NCI-H1417 treated with DMSO at 0.1 percent for 48 hours (cell line): ENCODE results near the gene NKIRAS2.
A peak's percentile ranks its signal among the peaks of the same experiment; 100 is the strongest.

ENCODE experiments used
- DNase-seq: peaks from one replicate; lab custom pipeline; 2025; lab: John Stamatoyannopoulos, UW

Gene NKIRAS2

DNA sequence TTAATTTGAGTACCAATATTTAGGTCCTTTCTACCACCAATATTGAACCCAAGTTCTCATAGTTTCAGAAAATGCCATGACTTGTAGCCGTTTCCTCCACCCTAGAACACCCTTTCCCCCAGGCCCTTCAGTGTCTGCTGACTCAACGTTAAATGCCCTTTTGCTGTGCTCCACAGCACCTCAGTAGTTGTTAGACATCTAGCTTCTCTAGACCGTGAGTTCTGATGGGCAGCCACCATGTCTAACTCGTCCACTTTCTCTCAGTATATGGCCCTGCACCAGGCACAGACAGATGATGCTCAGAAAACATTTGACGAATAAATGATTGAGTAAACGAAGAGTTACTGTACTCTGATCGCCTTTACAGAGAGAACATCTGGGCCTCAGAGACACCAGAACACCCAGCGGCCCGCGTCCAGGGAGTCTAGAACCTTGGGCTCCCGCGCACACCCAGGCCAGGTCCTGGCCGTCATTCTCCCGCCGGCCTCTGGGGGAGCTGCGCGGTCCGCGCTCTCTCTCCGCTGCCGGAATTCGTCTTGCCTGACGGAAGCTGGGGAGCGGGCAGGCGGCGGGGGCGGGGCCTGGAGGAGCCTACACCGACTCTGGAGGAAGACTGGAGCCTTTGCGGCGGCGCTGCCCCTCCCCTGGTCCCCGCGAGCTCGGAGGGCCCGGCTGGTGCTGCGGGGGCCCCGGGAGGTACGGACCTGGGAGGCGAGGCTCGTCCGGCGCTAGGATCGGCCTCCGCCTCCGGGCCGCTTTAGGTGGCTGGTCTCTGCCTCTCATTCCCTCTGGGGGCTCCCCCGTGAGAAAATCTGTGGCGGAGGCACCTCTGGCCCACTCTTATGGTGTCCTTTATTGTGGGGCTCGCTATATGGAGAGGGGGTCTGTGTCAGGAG, at the start of gene NKIRAS2:
Gene NKIRAS2, plus strand, starts transcription at position 582 of the 896 bp plus-strand sequence. CDS start 1,488 bp downstream, outside the sequence.
- peak; percentile 44 for DNase-seq

DNA sequence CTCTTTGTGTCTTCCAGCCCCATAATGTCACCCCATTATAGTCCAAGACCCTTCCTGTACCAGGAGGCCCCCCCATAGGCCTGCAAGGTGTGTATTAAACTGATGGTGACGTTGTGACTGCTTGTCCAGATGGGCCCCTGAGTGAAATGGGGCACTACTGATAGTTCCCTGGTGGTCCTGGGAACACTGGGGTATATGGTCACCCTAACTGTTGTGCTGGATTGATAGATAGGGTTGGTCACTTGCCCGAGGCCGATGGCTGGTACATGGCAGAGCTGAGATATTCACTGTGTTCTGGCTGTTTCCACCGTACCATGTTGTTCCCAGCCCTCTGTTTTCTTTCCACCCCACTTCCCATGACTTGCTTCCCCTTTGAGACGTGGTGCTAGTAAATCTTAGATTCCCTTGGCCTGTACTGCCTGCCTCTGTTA, 49.0 kb upstream of the NKIRAS2 start:
- DNase-seq = no peak

DNA sequence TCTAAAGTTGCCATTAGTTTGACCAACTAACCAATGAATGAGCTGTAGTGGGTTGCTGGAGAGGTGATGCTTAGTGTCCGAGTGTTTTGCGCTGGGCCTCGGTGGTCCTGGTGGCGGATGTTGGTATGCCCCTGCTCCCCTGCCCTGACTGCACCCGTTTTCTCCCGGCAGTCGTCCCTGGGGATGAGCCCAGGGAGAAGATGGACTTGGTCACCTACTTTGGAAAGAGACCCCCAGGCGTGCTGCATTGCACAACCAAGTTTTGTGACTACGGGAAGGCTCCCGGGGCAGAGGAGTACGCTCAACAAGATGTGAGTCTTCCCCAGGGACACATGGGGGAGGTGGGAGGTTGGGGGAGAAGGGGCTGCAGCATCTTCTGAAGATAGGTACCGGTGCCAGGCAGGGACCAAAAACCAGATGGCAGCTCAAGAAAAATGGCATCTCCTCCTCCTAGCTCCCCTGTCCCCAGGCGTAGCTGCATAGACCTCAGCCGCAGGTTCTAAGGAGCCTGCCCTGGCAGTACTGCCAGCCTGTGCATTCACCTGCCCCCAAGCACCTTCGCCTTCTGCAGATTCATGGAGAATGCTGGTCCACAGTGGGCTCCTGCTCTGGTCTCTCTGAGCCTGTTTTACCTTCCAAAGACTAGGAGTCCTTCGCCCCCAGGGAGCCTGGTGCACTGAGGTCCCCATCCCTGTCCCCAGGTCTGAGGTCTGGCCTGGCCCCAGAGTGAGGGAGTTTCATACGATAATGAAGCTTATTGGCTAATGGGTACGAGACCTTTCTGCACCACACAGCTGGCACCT, 48.0 kb upstream of the NKIRAS2 start:
- no peak for DNase-seq

DNA sequence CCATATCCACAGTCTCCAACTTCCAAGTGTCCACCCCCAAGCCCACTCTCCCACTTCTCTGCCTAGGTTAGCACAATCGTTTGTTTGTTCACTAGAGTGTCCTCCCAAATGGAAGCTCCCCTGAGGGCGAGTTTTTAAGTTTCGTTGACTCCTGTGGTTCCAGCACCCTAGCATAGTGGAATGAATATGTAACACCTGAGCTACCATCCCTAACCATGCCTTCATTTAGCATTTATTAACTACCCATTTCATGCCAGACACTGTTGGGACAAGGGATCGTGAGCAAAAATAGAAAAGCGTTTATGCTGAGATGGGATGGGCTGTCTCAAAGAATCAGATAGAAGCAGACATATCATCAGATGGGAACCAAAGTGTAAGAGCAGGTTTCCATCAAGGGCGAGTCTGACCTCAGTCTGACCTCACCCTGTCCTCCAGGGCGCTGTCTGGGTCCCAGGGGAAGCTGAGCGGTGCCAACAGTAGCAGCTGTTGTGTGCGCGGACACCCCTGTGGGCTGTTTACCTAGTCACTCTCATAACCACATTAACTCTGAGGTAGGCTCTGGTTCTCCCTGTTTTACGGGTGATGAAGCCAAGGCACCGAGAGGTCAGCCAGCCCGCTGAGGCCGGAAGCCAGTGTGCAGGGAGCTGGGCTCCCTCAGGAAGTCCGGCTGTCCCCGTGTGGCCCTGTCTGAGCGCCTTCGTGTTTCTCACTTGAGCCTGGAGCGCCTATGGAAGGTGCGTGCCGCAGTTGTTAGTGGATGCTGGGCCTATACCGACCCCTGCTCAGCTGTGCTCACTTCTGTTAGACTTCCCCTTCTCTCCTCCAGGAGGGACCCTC, 47.1 kb upstream of the NKIRAS2 start:
- DNase-seq = no peak

DNA sequence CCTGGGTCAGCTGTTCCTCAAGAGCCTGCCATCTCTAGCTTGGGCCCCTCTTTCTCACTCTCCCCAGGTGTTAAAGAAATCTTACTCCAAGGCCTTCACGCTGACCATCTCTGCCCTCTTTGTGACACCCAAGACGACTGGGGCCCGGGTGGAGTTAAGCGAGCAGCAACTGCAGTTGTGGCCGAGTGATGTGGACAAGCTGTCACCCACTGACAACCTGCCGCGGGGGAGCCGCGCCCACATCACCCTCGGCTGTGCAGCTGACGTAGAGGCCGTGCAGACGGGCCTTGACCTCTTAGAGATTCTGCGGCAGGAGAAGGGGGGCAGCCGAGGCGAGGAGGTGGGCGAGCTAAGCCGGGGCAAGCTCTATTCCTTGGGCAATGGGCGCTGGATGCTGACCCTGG, 46.5 kb upstream of the NKIRAS2 start:
- no peak for DNase-seq

DNA sequence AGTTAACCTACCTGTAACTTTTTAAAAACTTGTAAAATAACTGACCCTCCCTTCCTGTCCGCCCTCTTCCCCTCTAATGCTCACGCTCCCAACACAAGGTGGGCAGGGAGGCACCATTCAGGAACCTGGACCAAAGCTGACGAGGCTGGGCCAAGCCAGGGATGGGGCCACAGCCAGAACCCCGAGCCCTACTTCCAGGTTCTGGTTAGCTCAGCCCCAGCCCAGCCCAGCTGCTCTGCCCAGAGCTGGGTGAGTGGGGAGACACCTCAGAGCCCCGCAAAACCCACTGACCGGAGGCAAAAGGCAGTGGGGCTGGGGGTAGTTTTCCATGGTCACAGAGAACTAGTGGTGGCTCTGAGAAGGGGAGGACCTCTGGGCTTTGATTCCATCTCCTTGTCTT, 45.9 kb upstream of the NKIRAS2 start:
- no peak for DNase-seq

DNA sequence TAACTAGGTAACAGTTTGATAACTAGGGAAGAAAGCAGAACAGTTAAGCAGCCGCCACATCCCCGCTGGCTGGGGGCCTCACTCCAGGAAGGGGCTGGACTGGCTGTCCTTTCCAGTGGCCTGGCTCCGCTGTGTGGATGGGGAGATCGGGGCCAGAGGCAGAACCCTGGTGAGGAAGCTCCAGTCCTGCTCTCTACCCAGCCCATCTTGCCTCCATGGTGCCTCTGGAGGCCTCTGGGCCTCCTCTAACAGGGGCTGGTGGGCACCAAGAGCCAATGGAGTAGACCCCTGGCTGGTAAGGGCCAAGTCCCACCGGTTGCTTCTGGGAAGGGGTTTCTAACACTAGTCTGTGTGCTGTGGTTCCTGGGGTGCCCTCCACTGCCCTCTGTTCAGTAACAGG, 45.2 kb upstream of the NKIRAS2 start:
- DNase-seq = no peak

DNA sequence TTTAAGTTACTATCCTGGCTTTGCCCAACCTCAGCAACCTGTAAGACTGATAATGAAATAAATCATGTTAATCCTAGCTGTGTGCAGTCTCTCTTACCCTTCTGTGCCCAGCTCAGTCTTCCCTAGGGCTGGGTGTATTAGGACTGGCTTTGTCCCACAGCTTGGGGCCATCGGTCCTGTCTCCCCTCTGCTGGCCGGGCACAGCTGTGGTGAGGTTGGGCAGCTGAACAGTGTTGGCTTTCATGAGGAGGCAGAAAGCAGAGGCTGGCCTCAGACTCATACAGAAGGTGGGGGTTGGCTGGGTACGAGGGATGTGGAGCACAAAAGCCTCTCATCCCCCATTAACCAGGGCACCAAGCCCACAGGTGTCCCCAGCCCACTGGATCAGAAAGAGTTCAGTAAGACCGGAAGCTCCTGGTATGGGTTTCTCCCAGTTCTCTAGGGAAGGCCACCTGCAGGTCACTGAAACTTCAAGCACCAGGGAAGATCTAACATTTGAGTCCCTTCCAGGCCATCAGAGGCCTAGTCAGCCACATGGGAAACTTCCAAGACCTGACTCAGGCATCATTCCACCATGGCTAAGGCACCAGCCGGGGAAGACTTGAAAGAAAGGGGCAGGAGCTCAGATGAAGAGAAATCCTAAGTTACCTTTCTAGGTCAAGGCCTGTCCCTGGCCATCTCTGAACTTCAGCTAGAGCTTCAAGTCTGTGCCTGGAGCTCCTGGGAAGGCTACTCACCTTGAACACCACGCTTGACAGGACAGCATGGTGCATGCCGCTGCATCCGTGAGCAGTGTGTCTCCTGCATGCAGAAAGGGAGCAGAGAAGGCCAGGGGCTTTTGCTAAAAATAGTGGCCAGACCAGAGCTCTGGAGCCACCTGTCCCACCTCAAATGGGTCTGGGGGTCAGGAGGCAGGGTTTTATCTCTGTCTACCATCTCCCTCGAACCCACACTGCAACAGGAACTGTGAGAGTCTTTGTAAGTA, 44.5 kb upstream of the NKIRAS2 start:
- no peak for DNase-seq

DNA sequence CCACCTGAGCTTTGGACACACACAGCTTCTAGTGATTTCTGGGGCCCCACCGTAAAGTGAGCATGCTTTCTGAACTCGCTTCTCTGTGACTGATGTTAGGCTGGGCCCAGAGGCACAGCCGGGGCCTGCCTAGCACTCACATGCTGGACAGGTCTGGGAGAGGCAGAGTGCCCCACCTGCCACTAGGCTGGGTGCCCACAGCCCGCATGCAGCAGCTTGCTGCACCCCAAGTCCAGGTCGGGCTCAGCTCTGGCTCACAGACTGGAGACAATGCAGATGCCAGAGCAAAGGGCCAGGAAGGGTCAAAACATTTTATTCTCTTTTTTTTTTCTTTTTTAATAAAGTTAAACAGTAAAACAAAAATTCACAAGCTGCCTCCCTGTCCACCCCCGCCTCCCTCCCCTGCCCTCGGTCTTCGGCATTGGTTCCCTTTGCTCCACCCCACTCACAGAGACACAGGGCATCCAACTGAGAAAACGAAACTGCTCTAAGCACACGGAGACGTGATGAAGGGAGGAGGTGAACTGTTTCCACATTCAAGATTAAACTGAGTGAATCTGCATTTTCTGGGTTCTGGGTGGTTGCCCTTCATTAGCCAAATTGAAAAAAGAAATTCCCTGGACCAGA, 43.6 kb upstream of the NKIRAS2 start:
- no peak for DNase-seq

DNA sequence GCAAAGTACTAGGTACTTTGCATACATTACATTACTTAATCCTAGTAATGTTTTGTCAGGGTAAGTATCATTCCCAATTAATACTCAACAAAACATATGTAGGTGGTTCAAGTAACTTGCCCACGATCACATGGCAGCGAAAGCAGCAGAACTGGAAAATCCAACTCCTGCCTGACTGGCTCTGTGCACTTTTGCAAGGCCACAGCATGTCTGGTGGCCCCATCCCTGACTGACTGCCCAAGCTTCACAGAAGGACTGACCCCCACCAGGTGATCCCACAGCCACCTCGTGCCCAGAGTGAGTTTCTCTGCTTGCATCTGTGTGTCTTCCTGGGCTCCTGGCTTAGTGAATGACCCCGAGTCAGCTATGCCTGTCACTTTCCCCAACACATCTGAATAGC, 41.9 kb upstream of the NKIRAS2 start:
- DNase-seq = no peak

DNA sequence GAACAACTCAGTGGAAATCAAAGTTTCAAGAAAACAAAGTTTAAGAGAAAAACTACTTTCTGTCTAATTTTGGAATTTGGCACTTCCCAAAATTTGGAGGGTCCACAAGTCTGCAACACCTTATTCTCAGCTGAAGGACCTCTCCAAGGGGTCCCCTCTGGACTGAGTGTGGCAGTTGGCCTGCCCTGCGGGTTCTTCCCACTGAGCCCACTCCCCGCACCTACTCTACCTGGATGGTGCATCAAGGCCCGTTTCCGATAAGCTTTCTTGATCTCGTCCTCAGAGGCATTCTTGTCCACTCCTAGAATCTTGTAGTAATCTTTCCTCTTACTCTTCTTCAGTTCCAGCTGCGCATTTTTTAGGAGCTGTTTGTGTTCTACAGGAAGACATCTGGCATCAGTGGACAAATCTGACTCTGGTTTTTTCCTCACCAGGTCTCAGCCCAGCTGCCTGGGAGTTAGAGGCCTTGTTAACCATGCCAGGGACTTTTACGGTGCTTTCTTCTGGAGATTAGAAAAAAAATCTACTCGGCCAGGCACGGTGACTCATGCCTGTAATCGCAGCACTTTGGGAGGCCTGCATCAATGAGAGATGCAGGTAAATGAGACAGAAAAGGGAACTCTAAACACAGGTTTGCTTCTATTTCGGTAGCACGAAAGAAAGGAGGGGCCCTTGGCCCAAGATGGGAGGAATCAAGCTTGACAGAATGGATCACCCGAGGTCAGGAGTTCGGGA, 37.7 kb upstream of the NKIRAS2 start:
- no peak for DNase-seq

DNA sequence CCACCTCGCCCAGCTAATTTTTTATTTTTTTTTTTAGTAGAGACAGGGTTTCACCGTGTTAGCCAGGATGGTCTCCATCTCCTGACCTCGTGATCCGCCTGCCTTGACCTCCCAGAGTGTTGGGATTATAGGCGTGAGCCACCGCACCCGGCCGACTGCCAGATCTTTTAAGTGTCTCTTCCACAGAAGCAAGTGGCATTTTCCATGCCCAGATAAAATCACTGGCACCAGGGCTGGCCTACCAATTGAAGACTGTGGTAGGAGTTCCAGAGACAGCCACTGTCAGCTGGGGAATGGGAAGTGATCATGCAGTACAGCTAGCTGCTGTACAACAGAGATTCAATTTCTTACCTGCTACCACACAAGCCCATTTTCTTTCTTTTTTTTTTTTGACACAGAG, 35.4 kb upstream of the NKIRAS2 start:
- no peak for DNase-seq

DNA sequence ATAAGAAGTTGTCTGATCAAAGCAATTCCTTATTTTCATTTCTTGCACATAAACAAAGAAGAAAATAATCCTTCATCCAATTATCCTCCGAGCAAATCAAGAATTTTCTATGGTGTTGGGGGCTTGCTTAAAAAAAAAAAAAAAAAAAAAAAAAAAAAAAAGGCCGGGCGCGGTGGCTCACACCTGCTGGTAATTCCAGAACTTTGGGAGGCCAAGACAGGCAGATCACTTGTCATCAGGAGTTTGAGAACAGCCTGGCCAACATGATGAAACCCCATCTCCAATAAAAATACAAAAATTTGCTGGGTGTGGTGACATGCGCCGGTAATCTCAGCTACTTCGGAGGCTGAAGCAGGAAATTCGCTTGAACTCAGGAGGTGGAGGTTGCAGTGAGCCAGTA, 34.0 kb upstream of the NKIRAS2 start:
- DNase-seq = no peak

DNA sequence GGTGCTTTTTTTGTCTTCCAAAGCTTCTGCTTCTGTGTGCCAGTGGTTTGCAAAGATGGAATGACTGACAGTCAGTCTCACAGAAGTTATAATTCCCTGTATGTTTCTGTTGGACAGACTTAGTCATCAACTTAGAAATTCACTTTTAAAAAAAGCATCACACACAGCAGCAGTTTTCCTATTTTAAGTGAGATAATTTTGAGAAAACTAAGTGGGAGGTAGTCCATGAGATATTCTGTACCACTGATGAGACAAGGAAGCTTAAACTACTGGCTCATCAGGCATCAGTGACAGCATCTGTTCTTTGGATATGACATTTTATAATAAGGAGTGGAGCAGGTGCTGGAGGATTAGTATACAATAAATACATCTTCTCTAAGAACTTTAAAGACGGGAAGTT, 33.3 kb upstream of the NKIRAS2 start:
- DNase-seq = no peak

DNA sequence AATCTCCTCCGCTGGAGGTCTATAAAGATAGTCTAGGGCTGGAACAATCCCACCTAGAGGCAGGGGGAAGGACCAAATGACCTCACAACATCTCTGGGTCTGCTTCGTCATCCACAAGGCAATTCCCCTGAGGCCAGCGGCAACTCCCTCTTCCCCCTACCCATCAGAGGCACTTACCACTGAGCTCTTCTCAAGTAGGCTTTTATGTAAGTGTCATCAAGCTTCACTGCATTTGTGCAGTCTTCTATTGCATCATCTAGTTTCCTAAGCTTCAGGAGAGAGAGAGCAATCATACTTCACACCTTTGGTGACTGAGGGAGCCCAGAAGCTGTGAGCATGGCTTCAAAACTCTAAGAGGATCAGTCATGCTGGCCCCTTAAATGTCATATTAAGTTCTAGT, 32.2 kb upstream of the NKIRAS2 start:
- no peak for DNase-seq

DNA sequence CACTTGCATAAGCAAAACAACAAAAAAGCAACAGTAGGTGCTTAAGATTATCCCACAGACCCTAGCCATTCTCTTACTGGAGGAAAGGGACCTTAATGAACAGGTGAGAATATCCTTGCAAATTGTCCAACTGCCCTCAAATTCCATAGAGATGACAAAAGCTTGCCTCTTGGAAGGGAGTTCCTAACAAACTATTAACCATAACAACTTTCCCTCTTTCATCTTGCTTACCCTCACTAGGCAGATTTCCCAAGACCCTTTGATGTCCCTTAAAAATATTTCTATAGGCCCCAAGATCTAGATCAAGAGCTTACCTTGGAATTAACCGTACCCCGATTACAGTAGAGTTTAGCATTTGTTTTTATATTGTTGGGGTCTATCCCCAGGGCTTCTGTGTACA, 31.5 kb upstream of the NKIRAS2 start:
- DNase-seq = no peak

DNA sequence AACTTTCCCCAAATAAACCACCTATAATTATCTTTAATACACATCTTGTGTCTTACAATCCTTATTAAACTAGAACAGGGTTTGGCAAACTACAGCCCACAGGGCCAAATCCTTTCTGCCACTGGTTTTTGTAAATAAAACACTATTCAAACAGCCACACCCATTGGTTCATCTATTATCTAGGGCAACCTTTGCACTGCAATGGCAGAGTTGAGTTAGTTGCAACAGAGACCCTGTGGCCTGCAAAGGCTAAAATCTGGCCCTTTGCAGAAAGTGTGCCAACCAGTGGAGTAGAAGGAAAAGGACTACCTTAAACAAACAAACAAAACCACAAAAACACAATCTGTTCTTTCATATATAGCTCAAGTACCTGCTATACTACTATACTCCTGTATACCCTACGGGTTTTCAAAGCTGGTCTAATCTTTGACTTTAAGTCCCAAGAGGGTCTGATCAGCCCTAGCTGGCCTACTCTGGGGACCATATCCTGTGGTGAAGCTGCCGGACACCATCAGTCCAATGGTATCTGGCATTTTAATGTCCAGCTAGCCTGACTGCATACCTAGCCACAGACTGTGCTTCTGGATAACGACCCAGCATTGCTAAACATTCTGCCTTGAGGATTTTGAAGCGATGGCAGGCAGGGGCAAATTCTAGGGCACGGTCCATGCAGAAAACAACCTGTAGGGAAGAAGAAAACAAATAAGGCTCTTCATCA, 30.0 kb upstream of the NKIRAS2 start:
- DNase-seq = no peak

DNA sequence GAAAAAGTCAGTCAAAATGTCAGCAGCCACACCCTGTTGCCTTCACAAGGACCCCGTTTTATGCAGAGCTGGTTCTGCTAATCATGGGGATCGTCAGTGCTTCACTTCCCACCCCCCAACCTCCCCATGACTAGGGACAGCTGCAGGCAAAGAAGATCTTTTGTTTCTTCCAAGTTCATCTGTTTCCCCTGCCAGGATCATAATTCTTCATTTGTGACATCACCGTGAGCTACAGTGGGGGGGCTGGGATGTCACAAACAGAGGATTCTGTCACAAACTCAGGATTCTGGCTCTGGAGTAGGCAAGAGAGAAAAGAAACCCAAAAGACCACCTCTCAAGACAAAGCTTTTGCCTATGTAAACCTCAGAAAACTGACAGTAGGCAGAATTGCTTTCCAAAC, 27.3 kb upstream of the NKIRAS2 start:
- DNase-seq = no peak

DNA sequence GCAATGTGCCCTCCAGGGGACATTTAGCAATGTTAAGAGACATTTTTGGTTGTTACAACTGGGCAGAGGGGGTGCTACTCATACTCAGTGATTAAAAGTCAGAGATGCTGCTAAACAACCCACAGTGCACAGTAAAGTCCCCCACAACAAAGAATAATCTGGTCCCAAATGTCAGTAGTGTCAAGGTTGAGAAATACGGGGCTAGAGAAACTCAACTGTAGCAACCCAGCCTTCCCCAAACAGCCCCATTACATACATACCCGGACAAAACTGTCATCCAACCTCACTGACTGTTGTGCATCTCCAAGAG, 23.1 kb upstream of the NKIRAS2 start:
- no peak for DNase-seq
